Measurements from ENCODE around the gene MAP3K14.

DNA sequence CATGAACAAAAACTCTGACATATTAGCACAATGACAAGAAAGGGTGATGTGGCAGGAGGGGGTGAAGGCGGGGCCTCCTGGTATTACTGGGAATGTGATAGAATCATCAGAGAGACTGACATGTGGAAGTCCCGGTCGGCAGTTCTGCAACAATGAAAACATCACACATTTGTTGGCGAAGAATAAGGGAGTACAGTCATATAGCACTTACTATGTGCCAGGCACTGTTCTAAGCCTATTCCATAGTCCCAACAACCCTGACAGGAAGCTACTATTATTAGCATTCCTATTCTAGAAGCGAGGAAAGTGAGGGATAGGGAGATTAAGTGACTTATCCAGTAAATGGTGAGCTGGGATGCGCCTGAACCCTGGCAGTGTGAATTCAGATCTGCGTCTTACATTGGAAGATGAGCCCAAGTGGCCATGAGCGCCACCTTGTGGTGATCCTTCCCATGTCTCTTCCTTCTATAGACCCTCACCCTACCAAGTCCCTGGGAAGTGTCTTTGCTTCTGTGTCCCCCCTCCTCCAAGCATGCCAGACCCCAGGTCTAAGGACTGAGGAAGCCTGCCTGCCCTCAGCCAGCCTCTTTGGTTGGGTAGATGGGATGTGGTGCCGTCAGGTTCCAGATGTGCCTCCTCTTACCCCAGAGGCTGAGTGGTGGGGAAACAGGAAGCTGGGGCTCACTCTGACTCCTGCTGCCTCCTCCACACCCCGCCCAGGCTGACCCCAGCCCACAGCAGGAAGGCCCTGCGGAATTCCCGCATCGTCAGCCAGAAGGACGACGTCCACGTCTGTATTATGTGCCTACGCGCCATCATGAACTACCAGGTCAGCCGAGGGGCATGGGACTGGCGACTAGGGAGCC lies 81.2 kb downstream of the MAP3K14 start:
- TF ChIP-seq CTCF (IDR thresholded peaks at IDR 0.05; ENCODE audit: low read length): peak; percentile 84
- TF ChIP-seq EZH2 (optimal IDR thresholded peaks at IDR 0.05; ENCODE audit: low read depth, low read length): no peak
- TF ChIP-seq EZH2phosphoT487 (IDR thresholded peaks at IDR 0.05; ENCODE audit: low read length): no peak

All from MM.1S (cell line).